ENCODE data around the gene KIF3A.

GRCh38 chr5:132714456-132715307 is 22.7 kb downstream of the KIF3A start:
- TF ChIP-seq ZNF565 (CRISPR knock-in tag; conservative IDR thresholded peaks at IDR 0.05; ENCODE audit: low read depth) (no peak), PATZ1 (CRISPR knock-in tag; IDR thresholded peaks at IDR 0.05; ENCODE audit: borderline replicate concordance) (no peak), ZFP3 (CRISPR knock-in tag; IDR thresholded peaks at IDR 0.05) (no peak), BACH2 (CRISPR knock-in tag; IDR thresholded peaks at IDR 0.05; ENCODE audit: borderline replicate concordance) (no peak), CSRNP3 (CRISPR knock-in tag; IDR thresholded peaks at IDR 0.05) (no peak), CREB5 (CRISPR knock-in tag; IDR thresholded peaks at IDR 0.05; ENCODE audit: low read depth) (no peak), POU6F1 (CRISPR knock-in tag; IDR thresholded peaks at IDR 0.05; ENCODE audit: borderline replicate concordance, low read depth) (no peak), ESRRG (CRISPR knock-in tag; IDR thresholded peaks at IDR 0.05) (no peak), CSDC2 (CRISPR knock-in tag; IDR thresholded peaks at IDR 0.05) (no peak), ZFP30 (CRISPR knock-in tag; IDR thresholded peaks at IDR 0.05) (no peak), RARB (CRISPR knock-in tag; IDR thresholded peaks at IDR 0.05) (no peak), SNAI2 (CRISPR knock-in tag; IDR thresholded peaks at IDR 0.05) (no peak), GLIS3 (CRISPR knock-in tag; IDR thresholded peaks at IDR 0.05) (no peak), ISL1 (CRISPR knock-in tag; IDR thresholded peaks at IDR 0.05) (no peak)

Data from SK-N-SH treated with all-trans-retinoic acid at 6 μM for 48 hours (cell line).